ENCODE results near the gene PRR36.
"Not testable (repeated sequence)": the region's sequence is repeated elsewhere in the genome, so short reads cannot be mapped to it uniquely, and the experiment has no call there.

The PRR36 gene

GRCh38 chr19:7866399-7867091 lies 7.6 kb downstream of the PRR36 start:
- Mint-ChIP-seq H3K27me3 (peaks cover 85% of the 10 kb centered on the region), H3K36me3 (no peaks in the 10 kb centered on the region), H3K4me1 (peaks cover 43% of the 10 kb centered on the region), H3K9me3 (no peaks in the 10 kb centered on the region), H3K27ac (no peak overlapping the region), H3K4me3 (no peak overlapping the region)
- CTCF ChIA-PET = no interaction called here
- no peak for DNase-seq

GRCh38 chr19:7865262-7865911 lies 8.8 kb downstream of the PRR36 start:
- no peak for DNase-seq
- no peaks in the 10 kb centered on the region for H3K36me3 Mint-ChIP-seq
- peaks cover 87% of the 10 kb centered on the region for H3K27me3 Mint-ChIP-seq
- peak overlapping the region; percentile 51 for H3K27ac Mint-ChIP-seq
- H3K4me1 Mint-ChIP-seq = peaks cover 34% of the 10 kb centered on the region
- peak overlapping the region; percentile 43 for H3K4me3 Mint-ChIP-seq
- no peaks in the 10 kb centered on the region for H3K9me3 Mint-ChIP-seq
- CTCF ChIA-PET = no interaction called here

GRCh38 chr19:7864690-7865074 lies 9.5 kb downstream of the PRR36 start:
- DNase-seq = no peak
- Mint-ChIP-seq H3K9me3 (no peaks in the 10 kb centered on the region), H3K4me3 (no peak overlapping the region), H3K4me1 (peaks cover 30% of the 10 kb centered on the region), H3K36me3 (no peaks in the 10 kb centered on the region), H3K27ac (no peak overlapping the region), H3K27me3 (peaks cover 94% of the 10 kb centered on the region)
- CTCF ChIA-PET = no interaction called here

GRCh38 chr19:7863971-7864689 lies 10.1 kb downstream of the PRR36 start:
- Mint-ChIP-seq H3K36me3 (no peaks in the 10 kb centered on the region), H3K27me3 (peaks cover 99% of the 10 kb centered on the region), H3K9me3 (no peaks in the 10 kb centered on the region), H3K4me3 (no peak overlapping the region), H3K27ac (peak overlapping the region; percentile 37), H3K4me1 (peaks cover 30% of the 10 kb centered on the region)
- CTCF ChIA-PET = no interaction called here
- no peak for DNase-seq

- Mint-ChIP-seq H3K36me3 (no peaks in the 10 kb centered on the region), H3K27ac (no peak overlapping the region), H3K4me3 (no peak overlapping the region), H3K9me3 (no peaks in the 10 kb centered on the region), H3K4me1 (peaks cover 24% of the 10 kb centered on the region), H3K27me3 (peaks cover 93% of the 10 kb centered on the region)
- no peak for DNase-seq
- CTCF ChIA-PET = interaction anchor here (2.2 kb wide), 1 partner anchor 57 kb away, joined by 5 read pairs; the partner anchor contains the start of gene SNAPC2
Observed at GRCh38 chr19:7863157-7863970, 10.8 kb downstream of the PRR36 start.

GRCh38 chr19:7862413-7862951 lies 11.7 kb downstream of the PRR36 start:
- Mint-ChIP-seq H3K4me1 (peaks cover 21% of the 10 kb centered on the region), H3K27me3 (peaks cover 84% of the 10 kb centered on the region), H3K36me3 (no peaks in the 10 kb centered on the region), H3K27ac (no peak overlapping the region), H3K9me3 (no peaks in the 10 kb centered on the region), H3K4me3 (no peak overlapping the region)
- CTCF ChIA-PET = interaction anchor here (1.2 to 2.2 kb wide), 4 partner anchors 41 to 60 kb away, joined by 3 to 8 read pairs (median 4); partner anchors contain the start of genes MAP2K7 and SNAPC2
- DNase-seq = peak; percentile 82

GRCh38 chr19:7861619-7862412 lies 12.4 kb downstream of the PRR36 start:
- Mint-ChIP-seq H3K9me3 (no peaks in the 10 kb centered on the region), H3K27me3 (peaks cover 77% of the 10 kb centered on the region), H3K36me3 (no peaks in the 10 kb centered on the region), H3K4me1 (peaks cover 20% of the 10 kb centered on the region), H3K27ac (no peak overlapping the region), H3K4me3 (no peak overlapping the region)
- CTCF ChIA-PET = interaction anchor here (1.2 to 2.2 kb wide), 5 partner anchors 9 to 60 kb away, joined by 3 to 8 read pairs (median 5); partner anchors contain the start of genes MAP2K7 and SNAPC2
- DNase-seq = no peak

GRCh38 chr19:7860714-7861618 lies 13.2 kb downstream of the PRR36 start:
- Mint-ChIP-seq H3K36me3 (no peaks in the 10 kb centered on the region), H3K9me3 (no peaks in the 10 kb centered on the region), H3K27me3 (peaks cover 69% of the 10 kb centered on the region)

GRCh38 chr19:7859831-7860713 lies 14.1 kb downstream of the PRR36 start:
- no peak for DNase-seq
- CTCF ChIA-PET = interaction anchor here (2.0 kb wide), 1 partner anchor 58 kb away, joined by 8 read pairs; no protein-coding TSS in a partner anchor
- H3K4me1 Mint-ChIP-seq = peaks cover 13% of the 10 kb centered on the region
- H3K36me3 Mint-ChIP-seq = no peaks in the 10 kb centered on the region
- no peaks in the 10 kb centered on the region for H3K9me3 Mint-ChIP-seq
- H3K27me3 Mint-ChIP-seq = peaks cover 60% of the 10 kb centered on the region
- H3K4me3 Mint-ChIP-seq = no peak overlapping the region
- no peak overlapping the region for H3K27ac Mint-ChIP-seq

More at GRCh38 chr19:7860714-7861618, 13.2 kb downstream of the PRR36 start:
- peaks cover 20% of the 10 kb centered on the region for H3K4me1 Mint-ChIP-seq
- no peak overlapping the region for H3K27ac Mint-ChIP-seq
- CTCF ChIA-PET = interaction anchor here (1.3 to 2.2 kb wide), 4 partner anchors 8 to 59 kb away, joined by 3 to 8 read pairs (median 5); partner anchors contain the start of genes MAP2K7 and SNAPC2
- no peak for DNase-seq
- H3K4me3 Mint-ChIP-seq = no peak overlapping the region

- H3K9me3 Mint-ChIP-seq, DNase-seq, H3K4me3 Mint-ChIP-seq, CTCF ChIA-PET, H3K4me1 Mint-ChIP-seq, H3K36me3 Mint-ChIP-seq, H3K27ac Mint-ChIP-seq: not testable (repeated sequence)
- H3K27me3 Mint-ChIP-seq = peaks cover 50% of the 10 kb centered on the region
Observed at GRCh38 chr19:7859087-7859486, 15.1 kb downstream of the PRR36 start.

GRCh38 chr19:7858109-7858770 lies 15.9 kb downstream of the PRR36 start:
- Mint-ChIP-seq H3K36me3 (no peaks in the 10 kb centered on the region), H3K4me1 (peaks cover 3% of the 10 kb centered on the region), H3K9me3 (no peaks in the 10 kb centered on the region), H3K27ac (no peak overlapping the region), H3K4me3 (no peak overlapping the region), H3K27me3 (peaks cover 46% of the 10 kb centered on the region)
- CTCF ChIA-PET = interaction anchor here (2.0 kb wide), 1 partner anchor 11 kb away, joined by 8 read pairs; no protein-coding TSS in a partner anchor
- DNase-seq = no peak
